ENCODE measurements around the gene LTBR.

The LTBR gene

GRCh38 chr12:6386038-6386437, 2.1 kb downstream of the LTBR start:
- no peaks in the 10 kb centered on the region for H3K36me3 Mint-ChIP-seq (ENCODE audit: low read depth)
- peaks cover 31% of the 10 kb centered on the region for H3K4me1 Mint-ChIP-seq
- DNase-seq: no peak
- no peak for TF ChIP-seq CTCF (IDR thresholded peaks at IDR 0.05)
- no peak overlapping the region for H3K4me3 Mint-ChIP-seq
- no peaks in the 10 kb centered on the region for H3K9me3 Mint-ChIP-seq
- H3K27me3 Mint-ChIP-seq (ENCODE audit: low read depth, poor library complexity): peaks cover 33% of the 10 kb centered on the region
- no peak overlapping the region for H3K27ac Mint-ChIP-seq

GRCh38 chr12:6386491-6386890, 2.5 kb downstream of the LTBR start:
- DNase-seq: no peak
- peaks cover 29% of the 10 kb centered on the region for H3K27me3 Mint-ChIP-seq (ENCODE audit: low read depth, poor library complexity)
- no peak overlapping the region for H3K27ac Mint-ChIP-seq
- H3K36me3 Mint-ChIP-seq (ENCODE audit: low read depth): no peaks in the 10 kb centered on the region
- no peaks in the 10 kb centered on the region for H3K9me3 Mint-ChIP-seq
- no peak overlapping the region for H3K4me3 Mint-ChIP-seq
- TF ChIP-seq CTCF (IDR thresholded peaks at IDR 0.05): no peak
- H3K4me1 Mint-ChIP-seq: peaks cover 35% of the 10 kb centered on the region

- Mint-ChIP-seq H3K4me1 (peaks cover 35% of the 10 kb centered on the region), H3K9me3 (no peaks in the 10 kb centered on the region), H3K27me3 (ENCODE audit: low read depth, poor library complexity) (peaks cover 21% of the 10 kb centered on the region), H3K4me3 (no peak overlapping the region), H3K27ac (no peak overlapping the region), H3K36me3 (ENCODE audit: low read depth) (no peaks in the 10 kb centered on the region)
- TF ChIP-seq CTCF (IDR thresholded peaks at IDR 0.05): no peak
- DNase-seq: no peak
Observed at GRCh38 chr12:6387541-6387940, 3.6 kb downstream of the LTBR start.

- Mint-ChIP-seq H3K4me1 (peaks cover 31% of the 10 kb centered on the region), H3K4me3 (no peak overlapping the region), H3K27ac (no peak overlapping the region), H3K27me3 (ENCODE audit: low read depth, poor library complexity) (peaks cover 17% of the 10 kb centered on the region), H3K36me3 (ENCODE audit: low read depth) (no peaks in the 10 kb centered on the region), H3K9me3 (no peaks in the 10 kb centered on the region)
- TF ChIP-seq CTCF (IDR thresholded peaks at IDR 0.05): no peak
- DNase-seq: no peak
Observed at GRCh38 chr12:6390084-6390799, 6.3 kb downstream of the LTBR start.

- Mint-ChIP-seq H3K4me3 (no peak overlapping the region), H3K9me3 (no peaks in the 10 kb centered on the region), H3K27ac (no peak overlapping the region), H3K27me3 (ENCODE audit: low read depth, poor library complexity) (peaks cover 20% of the 10 kb centered on the region), H3K36me3 (ENCODE audit: low read depth) (no peaks in the 10 kb centered on the region), H3K4me1 (peaks cover 35% of the 10 kb centered on the region)
- TF ChIP-seq CTCF (IDR thresholded peaks at IDR 0.05): no peak
- DNase-seq: no peak
Observed at GRCh38 chr12:6391013-6391412, 7.1 kb downstream of the LTBR start.

GRCh38 chr12:6392504-6392903, 8.5 kb downstream of the LTBR start:
- Mint-ChIP-seq H3K4me3 (no peak overlapping the region), H3K9me3 (no peaks in the 10 kb centered on the region), H3K4me1 (peaks cover 38% of the 10 kb centered on the region), H3K27ac (no peak overlapping the region), H3K27me3 (ENCODE audit: low read depth, poor library complexity) (peaks cover 20% of the 10 kb centered on the region), H3K36me3 (ENCODE audit: low read depth) (no peaks in the 10 kb centered on the region)
- no peak for TF ChIP-seq CTCF (IDR thresholded peaks at IDR 0.05)
- no peak for DNase-seq
